GM18951 (cell line): ENCODE results near the gene GAS7.
"Not testable (repeated sequence)": the region's sequence is repeated elsewhere in the genome, so short reads cannot be mapped to it uniquely, and the experiment has no call there.

Experiments used
- POLR2A ChIP-seq: IDR thresholded peaks from 4 replicates; pipeline ENCODE4 v1.6.1; 2011; ENCODE audit warnings: mild to moderate bottlenecking; ENCODE audit not compliant: insufficient read length, insufficient read depth; ENCODE audit errors: extremely low read depth
- in situ Hi-C: fragments of 300-500 bp; cut with MboI; formaldehyde crosslinking; loops from one replicate; pipeline ENCODE4 v1.12.0; 2022; ENCODE audit warnings: low sequenced_read_pairs, mixed read lengths, inconsistent platforms; ENCODE audit not compliant: unreplicated experiment

Gene GAS7

GRCh38 chr17:10058921-10059683, 139.3 kb downstream of the GAS7 start:
- no peak for TF ChIP-seq POLR2A
- in situ Hi-C loops = no loop called here

DNA sequence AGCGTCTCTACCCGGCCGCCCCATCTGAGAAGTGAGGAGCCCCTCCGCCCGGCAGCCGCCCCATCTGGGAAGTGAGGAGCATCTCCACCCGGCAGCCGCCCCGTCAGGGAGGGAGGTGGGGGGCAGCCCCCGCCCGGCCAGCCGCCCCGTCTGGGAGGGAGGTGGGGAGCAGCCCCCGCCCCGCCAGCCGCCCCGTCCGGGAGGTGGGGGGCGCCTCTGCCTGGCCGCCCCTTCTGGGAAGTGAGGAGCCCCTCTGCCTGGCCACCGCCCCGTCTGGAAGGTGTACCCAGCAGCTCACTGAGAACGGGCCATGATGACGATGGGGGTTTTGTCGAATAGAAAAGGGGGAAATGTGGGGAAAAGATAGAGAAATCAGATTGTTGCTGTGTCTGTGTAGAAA, 140.9 kb downstream of the GAS7 start:
- in situ Hi-C loops = not testable (repeated sequence)

- TF ChIP-seq POLR2A = no peak
- in situ Hi-C loops = no loop called here
Measured at GRCh38 chr17:10055262-10055975, 143.0 kb downstream of the GAS7 start.

DNA sequence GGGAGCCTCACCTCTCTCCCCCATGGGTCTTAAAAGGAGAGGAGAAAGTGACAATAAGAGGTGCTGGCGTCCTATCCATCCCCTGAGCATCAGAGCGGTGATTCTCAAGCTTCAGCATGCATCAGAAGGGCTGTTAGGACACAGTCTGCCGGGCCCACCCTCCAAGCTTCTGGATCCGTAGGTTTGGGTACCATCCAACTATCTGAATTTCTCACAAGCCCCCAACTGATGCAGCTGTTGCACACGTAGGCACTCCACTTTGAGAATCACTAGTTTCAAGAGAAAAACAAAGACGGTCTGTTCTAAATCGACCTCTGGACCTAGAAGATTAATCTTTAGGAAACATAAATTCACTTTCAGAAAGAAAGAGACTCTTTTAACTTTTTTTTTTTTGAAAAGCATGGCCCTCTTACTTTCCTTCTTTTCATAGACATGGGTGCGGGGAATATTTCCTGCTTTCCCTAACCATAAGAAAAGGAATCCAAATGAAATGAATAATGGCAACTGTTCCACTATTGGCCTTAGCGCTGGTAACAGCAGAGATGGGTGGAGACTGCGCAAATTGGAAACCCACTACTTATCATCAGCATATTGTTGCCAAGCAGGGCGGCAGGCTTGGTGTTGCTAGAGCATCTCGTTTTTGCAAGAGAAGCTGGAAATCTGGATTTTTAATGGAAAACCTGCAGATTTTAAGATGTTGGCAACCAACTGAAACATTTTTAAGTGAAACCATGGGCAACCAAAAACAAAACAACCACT, 144.4 kb downstream of the GAS7 start:
- in situ Hi-C loops = no loop called here
- TF ChIP-seq POLR2A = no peak

DNA sequence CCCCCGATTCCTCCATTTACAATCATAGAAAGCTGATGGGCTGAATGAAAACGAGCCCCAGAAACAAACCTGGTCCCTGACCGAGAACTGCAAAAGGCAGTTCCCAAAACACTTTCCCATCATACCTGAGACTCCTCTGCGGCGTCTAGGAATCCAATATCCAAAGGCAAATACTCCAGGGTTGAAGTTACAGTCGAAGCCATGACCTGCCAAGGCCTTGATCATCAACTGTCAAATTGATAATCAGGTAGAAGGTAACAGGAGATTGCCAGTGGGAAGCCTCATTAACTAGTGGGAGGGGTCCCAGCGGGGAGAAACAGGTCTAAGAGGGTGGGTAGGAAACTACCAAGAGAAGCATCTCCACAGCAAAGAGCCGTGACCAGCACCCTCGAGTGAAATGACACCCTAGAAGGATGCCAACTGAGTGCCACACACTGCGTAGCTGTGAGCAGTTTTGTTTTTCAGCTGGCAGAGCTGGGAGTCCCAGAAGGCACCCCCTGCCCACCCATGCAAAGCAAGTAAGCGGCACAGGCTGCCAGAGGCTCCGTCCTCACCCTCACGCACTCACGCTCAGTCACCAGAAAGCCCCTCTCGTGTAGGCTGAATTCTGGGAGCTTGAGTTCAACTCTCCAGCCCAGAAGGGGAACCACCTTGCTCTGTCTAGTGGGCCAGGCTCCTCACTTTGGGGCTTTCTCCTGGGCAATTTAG, 146.1 kb downstream of the GAS7 start:
- in situ Hi-C loops = no loop called here
- peak; percentile 29 for TF ChIP-seq POLR2A

DNA sequence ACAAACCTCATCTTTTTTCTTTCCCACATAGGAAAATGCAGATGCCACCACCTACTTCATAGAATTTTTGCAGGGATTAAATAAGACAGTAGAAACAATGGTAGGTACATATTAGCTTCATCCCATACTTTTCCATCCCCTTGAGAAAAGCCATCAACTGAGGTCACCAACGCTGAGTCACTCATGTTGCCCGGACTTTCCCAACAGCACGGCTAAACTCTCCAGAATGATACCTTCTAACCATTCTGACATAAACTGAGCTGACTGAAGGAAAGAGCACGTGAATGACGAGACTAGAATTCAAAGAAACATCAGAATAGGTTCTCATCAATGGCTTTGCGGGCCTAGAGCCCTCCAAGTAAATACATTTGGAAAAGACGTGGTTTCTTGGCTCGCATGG, 147.3 kb downstream of the GAS7 start:
- TF ChIP-seq POLR2A = no peak
- in situ Hi-C loops = no loop called here

- in situ Hi-C loops = no loop called here
- peak; percentile 37 for TF ChIP-seq POLR2A
Measured at GRCh38 chr17:10050597-10051101, 147.8 kb downstream of the GAS7 start.

DNA sequence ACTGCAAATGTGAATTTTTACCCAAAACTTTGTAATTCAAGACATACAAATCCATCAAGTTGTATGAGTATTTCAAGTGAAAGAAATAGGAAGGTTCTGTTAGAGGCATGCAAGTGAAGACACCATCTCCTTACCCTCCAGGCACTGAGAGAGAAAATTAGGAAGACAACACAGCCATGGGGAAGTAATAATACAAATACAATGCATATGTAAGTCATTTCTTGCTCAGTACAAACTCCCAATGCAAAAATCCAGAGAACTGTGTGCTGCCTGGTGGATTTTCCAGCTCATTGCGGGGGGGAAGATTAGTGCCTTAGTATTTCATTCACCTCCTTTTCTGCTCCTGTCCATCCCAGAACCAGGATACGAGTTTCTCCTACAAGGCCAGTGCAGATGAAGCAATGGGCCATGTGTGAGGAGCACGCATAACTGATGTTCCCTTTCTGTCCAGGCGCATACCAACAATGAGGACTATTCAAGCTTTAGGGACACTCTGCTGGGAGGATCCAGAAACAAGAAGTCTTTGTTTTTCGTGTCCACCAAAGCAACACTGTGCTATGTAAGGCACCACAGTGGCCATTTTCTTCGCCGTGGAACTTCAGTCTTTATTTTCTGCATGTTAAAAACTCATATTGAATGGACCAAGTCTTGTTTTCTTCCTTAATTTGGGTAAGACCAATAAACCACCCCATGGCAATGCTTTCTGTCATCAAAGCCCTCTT, 149.6 kb downstream of the GAS7 start:
- in situ Hi-C loops = no loop called here
- no peak for TF ChIP-seq POLR2A

GRCh38 chr17:10046786-10047785, 151.3 kb downstream of the GAS7 start:
- TF ChIP-seq POLR2A = no peak
- in situ Hi-C loops = no loop called here

GRCh38 chr17:10045871-10046658, 152.3 kb downstream of the GAS7 start:
- in situ Hi-C loops = no loop called here

More at GRCh38 chr17:10045871-10046658, 152.3 kb downstream of the GAS7 start:
- TF ChIP-seq POLR2A = no peak
